WERI-Rb-1 (cell line): ENCODE results near the gene SLC7A1.

Experiments used
- DNase-seq: peaks from one replicate; pipeline ENCODE4 v3.0.0-alpha.2; 2020
- H3K27ac ChIP-seq: fragments of 250-450 bp; sonication (Bioruptor Pico); 2 replicates; pipeline ENCODE4 v1.5.1; 2020; ENCODE audit warnings: mild to moderate bottlenecking, moderate library complexity
- H3K27me3 ChIP-seq: fragments of 250-450 bp; sonication (Bioruptor Pico); 2 replicates; pipeline ENCODE4 v1.5.1; 2021; ENCODE audit warnings: mild to moderate bottlenecking, low read depth, moderate library complexity; ENCODE audit not compliant: insufficient read depth, severe bottlenecking
- H3K36me3 ChIP-seq: fragments of 250-450 bp; sonication (Bioruptor Pico); 2 replicates; pipeline ENCODE4 v1.5.1; 2020; ENCODE audit warnings: mild to moderate bottlenecking, moderate library complexity
- H3K4me3 ChIP-seq: 2 replicates; pipeline ENCODE4 v1.5.1; 2011; ENCODE audit warnings: low read depth, mild to moderate bottlenecking, control low read depth, low read length
- H3K9me3 ChIP-seq: fragments of 250-450 bp; sonication (Bioruptor Pico); 2 replicates; pipeline ENCODE4 v1.5.1; 2021; ENCODE audit warnings: mild to moderate bottlenecking, moderate library complexity; ENCODE audit not compliant: severe bottlenecking
- TF ChIP-seq, protein P1 (sequence below): IDR thresholded peaks from 2 replicates; pipeline ENCODE4 v1.5.1; 2011; ENCODE audit warnings: low read depth, mild to moderate bottlenecking, control low read depth, inconsistent platforms, low read length

The SLC7A1 gene

DNA sequence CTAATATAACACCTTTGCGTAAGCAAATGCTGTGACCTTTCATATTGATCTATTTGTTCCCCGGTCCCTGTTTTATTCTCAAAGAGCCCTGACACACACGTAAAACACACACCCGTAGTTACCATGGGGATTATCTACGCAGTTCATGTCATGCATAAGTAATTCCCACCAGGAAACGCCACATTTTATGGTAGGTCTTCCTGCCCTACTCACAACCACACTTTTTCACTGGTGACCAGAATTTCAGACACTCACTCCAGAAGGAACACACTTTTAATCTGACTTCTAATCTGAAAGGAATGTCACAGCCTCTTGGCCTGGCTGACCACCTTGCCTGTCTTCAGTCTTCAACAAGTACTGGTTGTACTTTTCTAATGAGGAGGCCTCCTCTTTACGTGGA lies 46.8 kb downstream of the SLC7A1 start:
- Histone ChIP-seq H3K36me3 (no peaks in the 10 kb centered on the region), H3K4me3 (no peak overlapping the region), H3K27ac (no peak overlapping the region), H3K27me3 (no peaks in the 10 kb centered on the region), H3K9me3 (no peaks in the 10 kb centered on the region)
- DNase-seq, result no peak
- TF ChIP-seq, protein P1, sequence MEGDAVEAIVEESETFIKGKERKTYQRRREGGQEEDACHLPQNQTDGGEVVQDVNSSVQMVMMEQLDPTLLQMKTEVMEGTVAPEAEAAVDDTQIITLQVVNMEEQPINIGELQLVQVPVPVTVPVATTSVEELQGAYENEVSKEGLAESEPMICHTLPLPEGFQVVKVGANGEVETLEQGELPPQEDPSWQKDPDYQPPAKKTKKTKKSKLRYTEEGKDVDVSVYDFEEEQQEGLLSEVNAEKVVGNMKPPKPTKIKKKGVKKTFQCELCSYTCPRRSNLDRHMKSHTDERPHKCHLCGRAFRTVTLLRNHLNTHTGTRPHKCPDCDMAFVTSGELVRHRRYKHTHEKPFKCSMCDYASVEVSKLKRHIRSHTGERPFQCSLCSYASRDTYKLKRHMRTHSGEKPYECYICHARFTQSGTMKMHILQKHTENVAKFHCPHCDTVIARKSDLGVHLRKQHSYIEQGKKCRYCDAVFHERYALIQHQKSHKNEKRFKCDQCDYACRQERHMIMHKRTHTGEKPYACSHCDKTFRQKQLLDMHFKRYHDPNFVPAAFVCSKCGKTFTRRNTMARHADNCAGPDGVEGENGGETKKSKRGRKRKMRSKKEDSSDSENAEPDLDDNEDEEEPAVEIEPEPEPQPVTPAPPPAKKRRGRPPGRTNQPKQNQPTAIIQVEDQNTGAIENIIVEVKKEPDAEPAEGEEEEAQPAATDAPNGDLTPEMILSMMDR, result no peak

DNA sequence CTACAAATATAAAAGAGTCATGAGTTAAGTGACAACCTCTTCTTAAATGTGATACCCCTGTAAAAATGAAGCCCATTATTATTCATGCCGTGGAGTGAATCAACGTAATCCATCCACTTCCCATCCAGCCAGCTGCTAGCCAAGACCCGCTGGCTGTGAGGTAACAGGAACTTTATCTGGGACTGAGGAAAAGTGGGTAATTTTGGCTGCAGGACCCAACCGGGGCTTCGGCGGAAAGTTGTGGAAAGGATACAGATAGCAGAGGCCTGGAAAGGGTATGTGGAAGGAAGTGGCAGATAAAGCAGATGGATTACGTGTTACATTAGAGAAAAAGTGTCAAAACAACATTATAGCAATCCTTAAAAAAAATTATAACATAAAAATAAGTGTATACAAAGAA lies 48.3 kb downstream of the SLC7A1 start:
- Histone ChIP-seq H3K27me3 (no peaks in the 10 kb centered on the region), H3K4me3 (no peak overlapping the region), H3K9me3 (no peaks in the 10 kb centered on the region), H3K27ac (no peak overlapping the region), H3K36me3 (no peaks in the 10 kb centered on the region)
- DNase-seq, result no peak
- TF ChIP-seq, protein P1, result no peak

DNA sequence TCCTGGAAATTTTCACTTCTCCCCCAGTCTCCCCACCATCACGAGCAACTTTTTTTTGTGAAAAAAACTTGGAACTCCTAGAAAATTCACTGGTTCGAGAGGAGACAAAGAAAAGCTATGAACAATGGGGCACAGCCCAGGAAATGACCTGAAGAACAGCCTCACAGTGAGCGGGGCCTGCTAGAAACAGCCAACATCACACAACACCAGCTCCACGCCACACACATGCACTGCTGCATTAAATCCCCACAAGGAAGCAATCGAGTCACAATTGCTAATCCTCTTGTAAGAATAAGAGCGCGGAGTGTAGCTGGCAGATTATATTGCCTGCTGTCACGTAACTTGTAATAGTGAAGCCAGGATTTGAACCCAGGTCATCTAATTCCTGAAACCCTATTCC lies 48.8 kb downstream of the SLC7A1 start:
- TF ChIP-seq, protein P1, result no peak
- no peaks in the 10 kb centered on the region for H3K9me3 ChIP-seq
- DNase-seq, result no peak
- H3K27ac ChIP-seq, result no peak overlapping the region
- no peaks in the 10 kb centered on the region for H3K27me3 ChIP-seq
- H3K4me3 ChIP-seq, result no peak overlapping the region
- H3K36me3 ChIP-seq, result no peaks in the 10 kb centered on the region

DNA sequence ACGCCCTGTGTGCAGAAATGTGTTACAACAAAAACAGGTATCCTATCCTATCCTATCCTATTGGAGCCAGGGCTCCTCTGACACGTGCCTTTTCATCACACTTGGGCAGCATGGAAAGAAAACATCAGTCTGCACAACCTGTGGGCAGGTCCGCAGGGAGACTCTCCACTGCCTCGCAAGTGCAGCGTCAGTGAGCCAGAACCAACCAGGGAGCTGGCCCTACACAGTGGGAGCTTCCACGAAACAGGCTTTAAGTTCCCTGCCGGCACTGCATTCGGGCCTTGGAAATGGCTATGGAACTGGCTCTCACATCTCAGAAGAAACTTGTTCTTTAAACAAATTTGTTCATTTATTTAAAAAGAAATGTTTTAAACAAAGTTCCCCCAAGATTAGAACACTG lies 49.5 kb downstream of the SLC7A1 start:
- no peaks in the 10 kb centered on the region for H3K9me3 ChIP-seq
- H3K4me3 ChIP-seq, result no peak overlapping the region
- H3K27me3 ChIP-seq, result no peaks in the 10 kb centered on the region
- DNase-seq, result no peak
- TF ChIP-seq, protein P1, result no peak
- no peaks in the 10 kb centered on the region for H3K36me3 ChIP-seq
- H3K27ac ChIP-seq, result no peak overlapping the region

DNA sequence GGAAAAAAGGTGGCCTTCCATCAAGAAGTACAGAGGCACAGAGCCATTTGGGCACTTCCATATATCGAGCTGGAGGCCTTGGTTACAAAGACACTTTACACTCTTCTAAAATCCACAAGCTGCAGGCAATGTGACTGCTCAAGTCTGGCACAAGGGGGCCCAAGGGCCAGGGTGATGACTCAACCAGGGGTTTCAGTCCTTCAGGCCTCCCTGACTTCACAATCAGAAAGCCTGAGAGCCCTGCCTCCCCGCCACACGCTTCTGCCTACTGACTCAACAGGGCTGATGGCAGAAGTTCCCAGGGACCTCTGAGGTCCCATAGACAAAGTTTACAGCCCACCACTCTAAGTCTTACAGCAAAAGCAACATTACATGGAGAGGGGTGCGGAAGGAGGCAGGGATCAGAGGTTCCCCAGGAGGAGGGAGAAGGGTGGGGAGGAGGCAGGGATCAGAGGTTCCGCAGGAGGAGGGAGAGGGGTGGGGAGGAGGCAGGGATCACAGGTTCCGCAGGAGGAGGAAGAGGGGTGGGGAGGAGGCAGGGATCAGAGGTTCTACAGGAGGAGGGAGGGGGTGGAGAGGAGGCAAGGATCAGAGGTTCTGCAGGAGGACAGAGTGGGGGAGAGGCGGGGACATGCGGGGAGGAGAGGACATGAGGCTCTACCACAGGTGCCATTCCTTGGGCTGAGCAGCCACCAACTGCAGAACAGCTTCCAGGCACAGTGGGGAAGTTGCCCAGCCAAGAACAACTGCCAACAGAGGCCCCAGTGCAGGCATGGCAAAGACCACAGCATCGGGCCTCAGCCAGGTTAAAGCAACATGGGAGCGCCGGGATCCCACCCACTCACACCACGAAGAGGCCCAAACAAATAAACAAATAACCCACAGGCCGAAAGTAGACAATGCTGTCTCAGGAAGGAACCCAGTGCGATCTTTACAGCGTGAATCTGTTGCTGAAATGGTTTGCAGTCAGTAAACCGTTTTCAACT lies 52.0 kb downstream of the SLC7A1 start:
- no peak overlapping the region for H3K4me3 ChIP-seq
- TF ChIP-seq, protein P1, result no peak
- H3K36me3 ChIP-seq, result no peaks in the 10 kb centered on the region
- DNase-seq, result no peak
- H3K27ac ChIP-seq, result no peak overlapping the region
- H3K9me3 ChIP-seq, result no peaks in the 10 kb centered on the region
- H3K27me3 ChIP-seq, result no peaks in the 10 kb centered on the region
